ENCODE measurements around the gene CHIC2.
"Not testable (repeated sequence)": the region's sequence is repeated elsewhere in the genome, so short reads cannot be mapped to it uniquely, and the experiment has no call there.

Gene CHIC2

DNA sequence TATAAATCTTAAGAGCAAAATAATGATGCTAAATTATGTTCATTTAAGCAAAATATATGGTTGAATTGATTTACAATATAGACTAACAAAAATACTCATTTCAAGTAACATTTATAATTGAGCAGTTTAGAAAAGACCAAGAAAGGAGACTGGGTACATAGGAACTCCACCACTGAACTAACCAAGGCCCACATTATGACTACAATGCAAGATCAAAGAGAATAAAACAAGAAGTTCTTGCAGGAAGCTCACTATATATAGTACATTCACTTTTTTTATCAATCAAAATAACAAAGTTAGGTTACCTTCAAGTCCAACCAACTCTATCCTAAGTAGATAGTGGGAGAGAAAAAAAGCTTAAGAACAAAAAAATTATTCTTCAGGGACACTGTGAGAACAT, 8.0 kb downstream of the CHIC2 start:
- no peak for DNase-seq

DNA sequence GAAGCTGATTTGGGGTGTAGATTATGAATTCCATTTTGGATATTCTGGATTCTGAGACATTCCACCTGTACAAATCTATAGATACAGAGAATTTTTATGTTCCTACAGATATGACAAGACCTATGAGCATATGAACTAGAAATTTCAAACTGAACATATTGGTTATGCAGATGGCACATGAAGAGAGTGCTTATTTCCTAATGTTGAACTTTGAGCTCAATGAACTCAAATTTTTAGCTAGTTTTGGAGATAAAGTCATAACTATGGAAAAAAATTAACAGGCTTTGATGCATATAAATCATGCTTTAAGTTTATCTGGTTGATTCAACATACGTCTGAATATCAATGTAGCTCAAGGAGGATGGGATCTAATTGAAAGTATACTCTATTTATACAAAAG, 8.9 kb downstream of the CHIC2 start:
- DNase-seq, result no peak

DNA sequence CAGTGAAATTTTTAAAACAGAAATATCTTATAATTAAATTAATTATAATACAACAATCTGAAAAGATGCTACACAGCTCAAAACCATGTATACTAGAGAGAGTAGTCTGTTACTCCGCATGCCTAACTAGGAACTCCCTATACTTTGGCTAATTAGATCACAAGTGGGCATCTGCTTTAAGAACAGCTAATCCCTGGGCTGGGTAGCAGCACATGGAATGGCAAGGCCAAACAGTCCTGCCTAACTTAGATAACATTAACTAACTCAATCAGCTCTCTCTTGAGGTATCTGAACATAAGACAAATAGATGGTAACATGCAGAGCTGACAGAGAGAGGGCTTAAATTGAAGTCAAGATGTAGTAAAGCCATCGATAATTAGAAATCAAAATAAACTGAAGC, 9.9 kb downstream of the CHIC2 start:
- no peak for DNase-seq

DNA sequence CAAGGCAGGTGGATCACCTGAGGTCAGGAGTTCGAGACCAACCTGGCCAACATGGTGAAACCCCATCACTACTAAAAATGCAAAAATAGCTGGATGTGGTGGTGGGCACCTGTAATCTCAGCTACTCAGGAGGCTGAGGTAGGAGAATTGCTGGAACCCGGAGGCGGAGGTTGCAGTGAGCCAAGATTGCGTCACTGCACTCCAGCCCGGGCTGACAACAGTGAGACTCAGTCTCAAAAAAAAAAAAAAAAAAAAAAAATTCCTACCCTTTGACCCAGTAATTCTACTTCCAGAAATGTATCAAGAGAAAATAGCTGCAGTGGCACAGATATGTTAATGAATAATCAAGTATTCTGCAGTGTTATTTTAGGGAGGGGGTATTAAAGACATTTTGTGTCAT, 11.1 kb downstream of the CHIC2 start:
- DNase-seq, result not testable (repeated sequence)

DNA sequence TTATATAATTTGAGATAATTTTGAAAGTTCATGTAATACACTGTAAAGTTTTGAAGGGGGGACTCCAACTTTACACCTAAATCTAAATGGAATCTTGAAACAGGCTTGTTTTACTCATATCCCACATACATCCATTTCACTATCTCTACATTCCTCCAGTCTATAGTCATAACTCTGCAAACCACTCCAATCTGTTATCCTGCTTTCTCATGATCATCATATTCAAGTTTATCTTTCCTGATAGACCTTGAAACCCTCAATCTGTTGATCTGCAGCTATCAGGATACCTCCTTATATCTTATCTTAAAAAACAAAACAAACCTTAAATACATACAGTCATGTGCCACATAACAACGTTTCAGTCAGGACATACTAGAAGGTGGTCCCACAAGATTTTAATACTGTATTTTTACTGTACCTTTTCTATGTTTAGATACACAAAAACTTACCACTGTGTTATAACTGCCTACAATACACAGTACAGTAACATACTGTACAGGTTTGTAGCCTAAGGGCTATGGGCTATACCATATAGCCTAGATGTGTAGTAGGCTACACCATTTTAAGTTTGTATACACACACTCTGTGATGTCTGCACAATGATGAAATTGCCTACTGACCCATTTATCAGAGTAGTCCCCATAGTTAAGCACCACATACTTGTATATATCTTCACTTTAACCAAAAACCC, 14.0 kb downstream of the CHIC2 start:
- no peak for DNase-seq

DNA sequence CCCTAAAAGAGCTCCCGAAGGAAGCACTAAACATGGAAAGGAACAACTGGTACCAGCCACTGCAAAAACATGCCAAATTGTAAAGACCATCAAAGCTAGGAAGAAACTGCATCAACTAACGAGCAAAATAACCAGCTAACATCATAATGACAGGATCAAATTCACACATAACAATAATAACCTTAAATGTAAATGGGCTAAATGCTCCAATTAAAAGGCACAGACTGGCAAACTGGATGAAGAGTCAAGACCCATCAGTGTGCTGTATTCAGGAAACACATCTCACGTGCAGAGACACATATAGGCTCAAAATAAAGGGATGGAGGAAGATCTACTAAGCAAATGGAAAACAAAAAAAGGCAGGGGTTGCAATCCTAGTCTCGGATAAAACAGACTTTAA, 20.8 kb downstream of the CHIC2 start:
- not testable (repeated sequence) for DNase-seq

DNA sequence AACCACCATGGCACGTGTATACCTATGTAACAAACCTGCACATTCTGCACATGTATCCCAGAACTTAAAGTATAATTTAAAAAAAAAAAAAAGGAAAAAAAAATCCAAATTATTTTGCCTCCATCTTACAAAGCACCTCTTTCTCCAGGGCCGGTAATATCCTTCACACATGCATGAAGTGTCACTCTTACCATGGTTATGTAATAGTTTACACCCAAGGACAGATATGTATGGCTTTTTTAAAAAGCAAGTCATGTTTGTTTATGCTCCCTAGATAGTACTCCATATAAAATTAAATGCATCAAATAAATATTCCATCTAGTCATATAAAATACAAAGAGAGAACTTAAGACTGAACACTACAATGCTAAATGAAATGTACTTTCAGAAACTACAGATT, 22.5 kb downstream of the CHIC2 start:
- no peak for DNase-seq

DNA sequence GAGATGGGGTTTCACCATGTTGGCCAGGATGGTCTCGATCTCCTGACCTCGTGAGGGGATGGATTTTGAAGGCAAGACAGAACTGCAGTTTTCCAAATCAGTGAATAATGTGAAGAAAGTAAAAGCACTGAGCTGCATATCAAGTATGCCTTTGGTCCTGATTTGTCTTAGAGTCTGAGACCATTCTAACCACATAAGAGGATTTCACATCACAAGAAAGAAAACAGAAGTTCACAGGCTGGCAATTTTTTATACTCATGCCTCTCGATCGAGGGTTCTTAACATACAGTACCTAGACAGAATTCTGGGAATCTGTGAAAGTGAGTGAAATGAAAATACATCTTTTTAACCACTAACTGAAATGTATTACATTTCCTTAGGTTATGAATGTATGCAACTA, 23.3 kb downstream of the CHIC2 start:
- no peak for DNase-seq

DNA sequence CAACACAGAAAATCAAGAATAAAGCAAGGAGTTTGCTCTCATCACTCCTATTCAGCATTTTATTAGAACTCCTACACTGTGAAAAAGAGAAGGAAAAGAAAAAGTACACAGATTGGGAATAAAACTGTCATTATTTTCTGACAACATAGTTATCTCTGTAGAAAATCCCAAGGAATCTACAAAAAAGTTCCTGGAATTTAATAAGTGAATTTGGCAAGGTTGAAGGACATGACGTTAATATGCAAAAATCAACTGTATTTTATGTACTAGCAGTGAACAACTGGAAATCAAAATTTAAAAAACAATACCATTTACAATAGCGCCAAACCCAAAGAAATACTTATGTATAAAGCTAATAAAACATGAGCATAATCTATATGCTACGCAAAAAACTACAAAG, 26.3 kb downstream of the CHIC2 start:
- DNase-seq, result no peak

DNA sequence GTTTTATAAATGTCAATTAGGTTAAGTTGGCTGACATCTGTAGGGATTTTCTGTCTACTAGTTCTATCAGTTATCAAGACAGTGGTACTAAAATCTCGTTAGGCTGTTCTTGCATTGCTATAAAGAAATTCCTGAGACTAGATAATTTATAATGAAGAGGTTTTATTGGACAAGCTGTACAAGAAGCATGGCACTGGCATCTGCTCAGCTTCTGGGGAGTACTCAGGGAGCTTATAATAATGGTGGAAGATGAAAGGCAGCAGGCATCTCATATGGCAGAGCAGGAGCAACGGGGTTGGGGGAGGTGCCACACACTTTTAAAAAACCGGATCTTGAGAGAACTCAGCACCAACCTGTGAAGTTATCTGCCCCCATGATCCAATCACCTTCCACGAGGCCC, 28.2 kb downstream of the CHIC2 start:
- DNase-seq, result no peak

DNA sequence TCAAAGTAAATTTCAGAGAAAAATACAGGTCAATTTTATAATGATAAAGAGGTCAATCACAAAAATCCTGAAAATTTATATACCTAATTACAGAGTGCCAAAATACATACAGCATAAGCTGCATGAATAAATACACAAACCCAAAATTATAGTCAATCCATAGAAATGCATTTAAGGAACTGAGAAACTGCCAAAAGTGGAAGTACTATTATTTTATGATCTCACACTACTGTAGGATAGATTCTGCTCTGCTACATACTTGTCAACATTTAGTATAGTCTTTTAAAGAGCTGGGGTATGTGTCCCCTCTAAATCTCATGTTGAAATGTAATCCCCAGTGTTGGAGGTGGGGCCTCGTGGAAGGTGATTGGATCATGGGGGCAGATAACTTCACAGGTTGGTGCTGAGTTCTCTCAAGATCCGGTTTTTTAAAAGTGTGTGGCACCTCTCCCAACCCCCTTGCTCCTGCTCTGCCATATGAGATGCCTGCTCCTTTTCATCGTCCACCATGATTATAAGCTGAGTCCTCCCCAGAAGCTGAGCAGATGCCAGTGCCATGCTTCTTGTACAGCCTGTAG, 31.8 kb downstream of the CHIC2 start:
- no peak for DNase-seq

DNA sequence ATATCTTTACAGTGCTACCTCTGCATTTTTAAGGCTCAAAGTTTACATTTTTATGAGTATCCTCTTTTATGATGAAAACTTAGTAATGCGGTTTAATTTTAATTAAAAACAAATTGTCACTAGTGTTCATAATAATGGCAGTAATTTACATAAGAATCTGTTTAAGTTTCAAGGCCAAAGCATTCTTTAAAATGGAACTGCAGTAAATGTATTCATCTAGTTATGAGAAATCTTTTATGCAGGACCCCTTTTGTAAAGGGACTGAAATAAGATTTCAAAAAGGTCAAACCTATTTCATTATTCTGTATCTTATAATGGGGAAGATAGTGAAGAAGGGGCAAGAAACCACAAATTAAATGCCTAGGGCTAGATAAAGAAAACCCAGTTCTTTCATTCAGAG, 37.1 kb downstream of the CHIC2 start:
- DNase-seq, result no peak

DNA sequence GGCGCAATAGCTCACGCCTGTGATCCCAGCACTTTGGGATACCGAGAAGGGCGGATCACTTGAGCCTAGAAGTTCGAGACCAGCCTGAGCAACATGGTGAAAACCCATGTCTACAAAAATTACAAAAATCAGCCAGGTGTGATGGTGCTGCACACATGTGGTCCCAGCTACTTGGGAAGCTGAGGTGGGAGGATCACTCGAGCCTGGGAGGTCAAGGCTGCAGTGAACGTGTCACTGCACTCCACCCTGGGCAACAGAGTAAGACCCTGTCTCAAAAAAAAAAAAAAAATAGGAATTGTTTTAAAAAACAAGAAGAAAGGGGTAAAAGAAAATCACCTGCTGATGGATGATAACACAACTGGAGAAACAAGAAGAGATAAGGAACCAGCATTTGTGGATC, 38.8 kb downstream of the CHIC2 start:
- no peak for DNase-seq

DNA sequence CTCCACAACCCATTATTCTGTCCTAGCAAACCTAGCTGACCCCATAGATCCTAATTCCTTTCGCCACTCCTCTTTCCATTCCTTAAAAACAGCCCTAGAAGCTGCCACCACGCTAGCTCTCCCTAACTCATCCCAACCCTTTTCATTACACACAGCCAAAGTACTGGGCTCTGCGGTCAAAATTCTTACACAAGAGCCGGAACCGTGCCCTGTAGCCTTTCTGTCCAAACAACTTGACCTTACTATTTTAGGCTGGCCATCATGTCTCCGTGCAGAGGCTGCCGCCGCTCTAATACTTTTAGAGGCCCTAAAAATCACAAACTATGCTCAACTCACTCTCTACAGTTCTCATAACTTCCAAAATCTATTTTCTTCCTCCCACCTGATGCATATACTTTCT, 41.4 kb downstream of the CHIC2 start:
- not testable (repeated sequence) for DNase-seq

DNA sequence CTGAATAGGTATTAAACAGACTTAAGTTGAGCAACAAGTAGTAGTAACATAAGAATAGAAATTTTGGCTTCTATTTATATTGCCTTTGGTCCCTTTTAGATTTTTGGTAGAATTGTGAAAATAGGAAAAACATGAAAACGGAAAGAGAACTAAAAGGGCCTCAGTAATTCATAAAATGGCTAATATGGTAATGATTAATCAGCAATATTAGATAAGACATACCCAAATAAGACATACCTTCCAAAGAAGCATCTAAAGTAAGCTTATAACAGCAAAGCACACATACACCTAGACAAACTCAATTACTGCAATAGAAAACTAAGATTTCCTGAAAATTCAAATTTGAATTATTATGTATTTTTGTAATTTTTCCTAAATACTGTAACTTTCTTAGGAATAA, 46.4 kb downstream of the CHIC2 start:
- no peak for DNase-seq

DNA sequence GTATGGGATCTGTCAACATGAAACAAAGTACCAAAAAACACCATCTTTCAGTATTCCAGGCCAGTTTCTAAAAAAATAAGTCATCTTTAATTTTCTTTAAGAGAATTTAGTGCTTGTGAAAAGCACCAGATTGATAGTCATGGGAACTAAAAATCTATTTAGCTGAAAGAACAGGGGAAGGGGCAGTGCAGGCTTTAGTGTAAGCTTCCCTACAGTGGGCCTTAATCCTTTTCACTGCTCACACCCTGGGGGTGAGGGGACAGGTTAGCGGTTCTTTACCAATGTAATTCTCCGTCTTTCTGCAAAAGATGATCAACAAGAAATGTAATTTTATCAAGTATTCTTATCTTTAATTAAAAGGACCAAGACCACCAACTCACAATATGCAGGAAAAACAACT, 47.1 kb downstream of the CHIC2 start:
- DNase-seq, result no peak

DNA sequence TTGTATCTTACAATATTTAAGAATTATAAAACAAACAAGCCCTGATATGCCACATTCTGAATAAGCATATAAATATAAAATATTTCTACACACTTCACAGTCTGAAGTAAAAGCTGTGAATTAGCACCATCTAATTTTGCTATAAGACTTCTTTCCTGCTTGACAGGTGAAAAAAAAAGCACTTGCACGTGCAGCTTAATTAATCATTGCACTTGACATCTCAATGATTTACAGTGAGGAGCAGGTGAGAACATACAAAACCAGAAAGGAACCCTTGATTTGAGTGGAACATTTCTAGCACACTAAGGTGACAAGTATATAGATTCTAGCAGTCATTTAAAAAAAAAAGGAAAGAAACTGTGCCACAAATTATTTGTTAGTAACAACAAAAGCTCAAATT, 47.9 kb downstream of the CHIC2 start:
- no peak for DNase-seq

DNA sequence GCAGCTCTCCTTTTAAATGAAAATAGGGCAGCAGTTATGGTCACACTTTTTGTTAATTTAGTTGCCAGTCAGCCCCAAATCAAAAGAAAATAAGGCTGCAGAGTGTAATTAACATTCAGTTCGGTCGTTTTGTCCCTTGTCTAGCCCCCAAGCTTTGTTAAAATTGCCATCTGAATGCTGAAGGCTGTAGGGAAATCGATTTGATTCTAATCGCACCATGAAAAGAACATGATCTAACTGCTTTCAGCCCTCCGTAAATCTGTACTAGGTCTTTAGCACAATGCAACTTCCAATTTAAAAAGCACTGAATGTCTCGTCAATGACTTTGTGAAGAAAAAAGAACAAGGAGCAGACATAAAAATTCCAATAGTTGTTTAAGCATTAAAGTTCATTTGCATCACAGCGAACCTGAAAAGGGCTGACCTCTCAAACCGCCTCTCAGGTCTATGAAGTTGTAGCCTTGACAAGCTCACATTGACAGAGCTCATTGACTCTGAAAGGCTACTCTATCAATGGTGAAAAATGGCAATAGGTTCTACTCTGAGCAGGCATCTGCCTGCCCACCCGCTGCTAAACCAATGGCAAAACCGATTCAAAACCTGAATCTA, 48.9 kb downstream of the CHIC2 start:
- no peak for DNase-seq

DNA sequence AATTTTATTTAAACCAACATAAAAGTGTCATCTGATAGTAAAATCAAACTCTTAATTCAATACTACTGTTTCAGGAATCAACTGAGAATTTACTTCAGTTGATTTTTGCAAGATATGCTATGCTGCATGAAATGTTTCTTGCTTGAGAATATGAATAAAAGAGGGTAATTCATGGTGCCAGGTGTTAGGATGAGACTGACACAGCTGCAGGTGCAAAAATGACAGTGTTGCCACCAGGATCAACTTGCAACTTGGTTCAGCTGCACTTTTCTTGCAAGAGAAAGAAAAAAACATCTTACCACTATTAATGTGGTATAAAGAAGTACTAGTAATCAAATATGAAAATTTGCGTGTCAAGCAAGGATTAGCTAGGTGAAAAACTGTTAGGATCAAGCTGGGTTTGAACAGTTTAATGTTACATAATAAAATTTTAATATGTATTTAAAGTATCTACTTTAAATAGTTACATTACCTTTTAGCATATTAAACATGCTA, 49.7 kb downstream of the CHIC2 start:
- no peak for DNase-seq

DNA sequence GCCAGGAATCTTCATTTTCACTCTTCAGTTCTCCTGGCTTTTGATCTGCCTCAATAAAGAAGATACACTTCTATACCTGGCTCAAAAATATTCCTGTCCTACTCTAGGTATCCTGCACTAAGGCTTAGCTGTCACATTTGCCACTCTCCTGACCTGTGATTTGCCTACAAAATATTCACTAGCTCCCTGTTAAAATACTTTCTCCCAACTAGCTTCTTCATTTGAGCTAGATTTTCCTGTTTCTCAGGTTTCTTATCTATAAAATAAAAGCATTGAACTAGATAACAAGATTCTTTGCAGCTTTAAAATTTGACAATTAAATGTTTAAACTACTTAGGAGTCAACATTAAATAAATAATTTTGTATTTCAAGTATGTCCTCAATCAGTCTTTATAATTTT, 53.2 kb downstream of the CHIC2 start:
- DNase-seq, result no peak

DNA sequence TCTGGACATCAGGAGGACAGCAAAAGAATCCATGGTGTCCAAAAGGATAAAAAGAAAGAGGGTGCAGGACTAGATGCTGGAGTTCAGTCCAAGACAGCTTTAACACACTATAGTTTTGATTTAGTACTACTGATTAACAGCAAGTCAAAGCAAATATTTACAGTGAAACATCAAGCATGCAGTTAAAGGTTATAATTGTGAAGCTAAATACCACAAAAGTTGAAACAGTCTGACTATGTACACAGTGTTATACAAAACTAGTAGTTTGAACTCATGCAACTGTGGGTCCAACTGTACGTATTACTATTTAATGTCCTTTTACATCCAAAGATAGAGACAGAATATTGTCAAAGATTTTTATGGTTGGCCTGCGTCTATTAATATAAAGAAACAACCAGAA, 57.6 kb downstream of the CHIC2 start:
- DNase-seq, result no peak

DNA sequence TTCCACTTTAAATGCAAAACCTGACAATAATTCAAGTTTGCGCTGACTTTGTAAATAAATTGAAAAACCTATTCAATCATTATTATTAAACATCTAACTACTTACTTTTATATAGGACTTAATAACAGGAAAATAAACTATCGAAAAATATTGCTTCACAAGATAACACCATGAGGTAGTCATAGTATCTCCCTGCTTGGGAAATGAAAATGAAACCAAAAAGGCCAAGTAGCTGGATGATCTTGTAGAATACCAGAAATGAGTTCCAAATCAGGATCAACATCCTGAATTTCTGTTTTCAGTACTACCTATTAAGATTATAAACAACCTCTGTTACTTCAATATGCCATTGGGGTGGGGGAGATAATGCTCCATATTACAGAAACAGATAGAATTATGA, 58.9 kb downstream of the CHIC2 start:
- DNase-seq, result no peak

DNA sequence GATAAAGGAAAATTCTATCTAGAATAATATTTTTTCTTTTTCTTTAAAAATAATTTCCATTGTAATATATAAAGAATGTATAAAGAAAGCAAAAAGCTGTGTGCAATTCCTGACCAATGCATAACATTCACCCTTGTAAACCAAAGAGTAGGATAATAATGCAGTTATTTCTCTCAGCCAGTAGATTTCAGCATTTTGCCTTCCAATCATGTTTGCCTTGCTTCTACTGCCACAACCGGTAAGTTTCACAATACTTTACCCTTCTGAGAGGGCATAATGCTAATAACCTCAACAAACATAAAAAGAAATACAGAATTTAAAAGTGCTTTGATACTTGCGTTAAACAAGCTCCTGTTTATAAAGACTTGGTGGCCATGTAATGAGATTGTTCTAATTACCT, 59.9 kb downstream of the CHIC2 start:
- DNase-seq, result no peak

DNA sequence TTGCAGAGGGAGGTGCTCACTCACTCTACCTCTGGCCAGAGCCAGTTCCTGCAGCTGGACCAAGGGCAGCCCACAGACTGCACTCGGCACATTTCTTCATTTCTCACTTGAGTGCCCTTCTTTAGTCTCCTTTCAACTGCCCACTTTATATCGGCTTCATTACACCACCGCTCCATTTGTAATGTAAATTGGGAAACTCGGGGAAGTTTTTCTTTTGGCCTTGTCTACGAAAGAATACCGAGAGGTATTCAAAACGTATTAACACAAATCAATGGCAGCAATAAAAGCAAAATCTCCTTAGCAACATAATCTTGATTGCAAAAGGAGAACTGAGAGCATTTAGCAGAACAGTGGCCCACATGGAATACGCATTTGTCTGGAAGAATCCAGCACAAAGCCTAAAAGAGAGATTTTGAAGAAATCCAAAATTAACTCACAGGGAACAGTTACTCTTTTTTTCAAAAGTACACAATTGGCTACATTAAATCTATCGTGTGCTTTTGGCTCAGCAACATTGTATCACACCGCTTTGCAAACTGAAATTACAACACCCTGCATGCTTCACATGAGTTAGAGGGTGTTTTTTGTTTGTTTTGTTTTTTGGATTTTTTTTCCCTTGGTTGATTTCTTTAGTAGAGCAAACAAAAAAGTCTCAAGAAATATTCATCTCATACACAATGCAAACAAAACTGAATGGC, 62.6 kb downstream of the CHIC2 start:
- no peak for DNase-seq
